ENCODE results near the gene MVB12B. TPM values are rescaled to one million over a fixed set of nuclear protein-coding genes. Genes with fewer than 3 reads are reported as not detected.

Gene MVB12B
- total RNA-seq, 4 donors from 2014 or later = 15.7 to 27.3 (median 22.7) TPM

DNA sequence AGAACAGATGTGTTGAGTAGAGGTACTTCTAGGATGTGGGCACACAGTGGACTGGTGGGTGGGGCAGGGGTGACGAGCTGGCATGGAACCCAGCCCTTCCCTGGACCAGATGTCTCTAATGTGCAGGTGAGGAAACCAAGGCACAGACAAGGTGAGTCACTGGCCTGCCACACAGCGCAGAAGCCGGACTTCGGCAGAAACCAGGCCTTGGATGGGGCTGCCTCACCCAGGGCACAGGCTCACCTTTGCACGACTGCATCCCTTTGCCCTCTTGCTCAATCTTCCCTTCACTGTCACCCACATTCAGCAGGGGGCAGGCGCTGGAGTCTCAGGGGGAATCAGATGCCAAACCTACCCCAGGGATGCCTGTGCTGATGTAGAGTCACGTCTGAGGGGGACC lies 221.7 kb downstream of the MVB12B start:
- DNase-seq = no peak

DNA sequence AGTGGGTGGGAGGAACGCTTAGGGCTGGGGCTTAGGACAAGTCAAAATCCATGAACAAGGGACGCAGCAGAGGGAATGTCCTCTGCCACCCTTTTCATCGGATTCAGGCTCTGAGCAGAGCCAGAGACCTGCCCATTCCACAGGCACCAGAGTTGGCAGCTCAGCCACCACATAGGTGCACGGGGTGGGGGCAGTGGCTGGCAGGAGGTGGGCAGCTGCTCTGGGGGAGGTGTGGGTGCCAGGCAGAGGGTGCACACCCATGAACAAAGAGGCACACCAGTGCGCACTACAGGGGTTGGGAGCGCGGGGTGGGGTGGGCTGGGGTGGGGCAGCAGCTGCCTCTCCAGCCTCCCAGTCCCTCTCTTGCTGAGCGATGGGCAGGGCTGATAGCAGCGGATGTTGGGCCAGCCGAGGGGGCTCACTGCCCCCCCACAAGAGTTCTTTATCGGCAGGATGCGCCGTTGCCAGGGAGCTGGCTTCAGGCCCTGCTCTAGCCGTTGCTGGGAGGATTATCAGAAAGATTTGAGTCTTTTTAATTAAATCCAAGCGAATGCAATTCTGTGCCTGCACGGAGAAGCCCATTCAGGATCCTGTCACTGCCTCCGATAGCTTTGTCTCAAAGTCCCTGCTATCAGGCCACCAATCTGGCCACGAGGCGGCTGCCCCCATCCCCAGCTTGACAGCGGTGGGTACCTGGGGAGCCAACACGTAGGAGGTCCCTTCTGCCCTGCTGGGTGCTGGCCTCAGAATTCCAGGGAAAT lies 222.8 kb downstream of the MVB12B start:
- Histone ChIP-seq H3K4me3 (no peak overlapping the region), H3K9me3 (no peaks in the 10 kb centered on the region), H3K27me3 (no peaks in the 10 kb centered on the region), H3K36me3 (no peaks in the 10 kb centered on the region), H3K4me1 (no peaks in the 10 kb centered on the region), H3K27ac (no peak overlapping the region)
- WGBS, 2 donors (ENCODE audit: low coverage in 1 of 2) = 40 to 65% methylated on average over 1 to 21 of the region's 21 CpGs
- no peak for TF ChIP-seq EP300 (IDR thresholded peaks at IDR 0.05; ENCODE audit: low read depth)
- TF ChIP-seq, protein P1, sequence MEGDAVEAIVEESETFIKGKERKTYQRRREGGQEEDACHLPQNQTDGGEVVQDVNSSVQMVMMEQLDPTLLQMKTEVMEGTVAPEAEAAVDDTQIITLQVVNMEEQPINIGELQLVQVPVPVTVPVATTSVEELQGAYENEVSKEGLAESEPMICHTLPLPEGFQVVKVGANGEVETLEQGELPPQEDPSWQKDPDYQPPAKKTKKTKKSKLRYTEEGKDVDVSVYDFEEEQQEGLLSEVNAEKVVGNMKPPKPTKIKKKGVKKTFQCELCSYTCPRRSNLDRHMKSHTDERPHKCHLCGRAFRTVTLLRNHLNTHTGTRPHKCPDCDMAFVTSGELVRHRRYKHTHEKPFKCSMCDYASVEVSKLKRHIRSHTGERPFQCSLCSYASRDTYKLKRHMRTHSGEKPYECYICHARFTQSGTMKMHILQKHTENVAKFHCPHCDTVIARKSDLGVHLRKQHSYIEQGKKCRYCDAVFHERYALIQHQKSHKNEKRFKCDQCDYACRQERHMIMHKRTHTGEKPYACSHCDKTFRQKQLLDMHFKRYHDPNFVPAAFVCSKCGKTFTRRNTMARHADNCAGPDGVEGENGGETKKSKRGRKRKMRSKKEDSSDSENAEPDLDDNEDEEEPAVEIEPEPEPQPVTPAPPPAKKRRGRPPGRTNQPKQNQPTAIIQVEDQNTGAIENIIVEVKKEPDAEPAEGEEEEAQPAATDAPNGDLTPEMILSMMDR (IDR thresholded peaks at IDR 0.05) = no peak
- TF ChIP-seq POLR2A (IDR thresholded peaks at IDR 0.05) = no peak
- TF ChIP-seq POLR2AphosphoS5 (IDR thresholded peaks at IDR 0.05) = no peak
- in situ Hi-C loops (cut with MboI; ENCODE audit: low pct_ligation_motif_present in 1 of 4, low pct_unique_long_range_greater_than_20kb in 1 of 4, low sequenced_read_pairs in 3 of 4) = loop anchor here in 3 of 4 donors (10.0 kb wide), 2 partner anchors 45 to 55 kb away; no protein-coding TSS in a partner anchor
- no peak for DNase-seq
- intact Hi-C loops (cut with DNase I; ENCODE audit: low total_unique reads) = no loop called here

More for the DNA sequence above, 221.7 kb downstream of the MVB12B start:
- no peak overlapping the region for H3K4me3 ChIP-seq
- no peaks in the 10 kb centered on the region for H3K27me3 ChIP-seq
- H3K4me1 ChIP-seq = no peaks in the 10 kb centered on the region
- intact Hi-C loops (cut with DNase I; ENCODE audit: low total_unique reads) (no loop called here), in situ Hi-C loops (cut with MboI; ENCODE audit: low pct_ligation_motif_present in 1 of 4, low pct_unique_long_range_greater_than_20kb in 1 of 4, low sequenced_read_pairs in 3 of 4) (no loop called here)
- no peaks in the 10 kb centered on the region for H3K36me3 ChIP-seq
- H3K9me3 ChIP-seq = no peaks in the 10 kb centered on the region
- no peak overlapping the region for H3K27ac ChIP-seq
- no peak for TF ChIP-seq EP300 (IDR thresholded peaks at IDR 0.05; ENCODE audit: low read depth)
- TF ChIP-seq POLR2A (IDR thresholded peaks at IDR 0.05) = no peak
- TF ChIP-seq POLR2AphosphoS5 (IDR thresholded peaks at IDR 0.05) = no peak
- TF ChIP-seq, protein P1 (IDR thresholded peaks at IDR 0.05) = no peak
- WGBS, 2 donors (ENCODE audit: low coverage in 1 of 2) = 75% methylated on average over 7 of the region's 7 CpGs; no CpG with 5 or more reads in 1 of the 2 donors

DNA sequence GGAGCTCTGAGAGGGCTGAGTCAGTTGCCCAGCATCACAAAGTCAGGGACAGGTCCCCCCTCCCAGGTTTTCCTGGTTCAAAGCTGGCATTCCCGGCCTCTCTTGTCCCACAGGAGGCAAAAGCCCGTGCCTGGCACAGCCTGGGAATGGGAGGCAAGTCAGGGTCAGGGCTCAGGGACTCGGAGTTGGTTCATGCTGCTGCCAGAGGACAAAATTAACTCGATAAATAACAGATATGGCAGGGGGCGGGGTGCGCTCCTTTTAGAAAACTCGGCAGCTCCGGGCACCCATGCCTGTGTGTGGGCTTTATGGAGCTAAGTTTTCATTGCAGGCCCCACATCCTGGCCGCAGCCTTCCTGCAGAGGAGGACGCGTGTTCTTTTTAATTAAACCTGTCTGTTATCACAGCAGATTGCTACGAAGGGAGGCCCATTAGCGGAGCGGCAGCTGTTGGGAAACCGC lies 224.3 kb downstream of the MVB12B start:
- no peak overlapping the region for H3K27ac ChIP-seq
- no peaks in the 10 kb centered on the region for H3K9me3 ChIP-seq
- no peaks in the 10 kb centered on the region for H3K36me3 ChIP-seq
- no peak overlapping the region for H3K4me3 ChIP-seq
- no peaks in the 10 kb centered on the region for H3K4me1 ChIP-seq
- no peak for DNase-seq
- 80% methylated on average over 15 of the region's 15 CpGs; no CpG with 5 or more reads in 1 of the 2 donors for WGBS, 2 donors (ENCODE audit: low coverage in 1 of 2)
- intact Hi-C loops (cut with DNase I; ENCODE audit: low total_unique reads) = no loop called here
- no peak for TF ChIP-seq POLR2A (IDR thresholded peaks at IDR 0.05)
- TF ChIP-seq, protein P1 (IDR thresholded peaks at IDR 0.05) = no peak
- TF ChIP-seq EP300 (IDR thresholded peaks at IDR 0.05; ENCODE audit: low read depth) = no peak
- TF ChIP-seq POLR2AphosphoS5 (IDR thresholded peaks at IDR 0.05) = no peak
- in situ Hi-C loops (cut with MboI; ENCODE audit: low pct_ligation_motif_present in 1 of 4, low pct_unique_long_range_greater_than_20kb in 1 of 4, low sequenced_read_pairs in 3 of 4) = loop anchor here in 3 of 4 donors (10.0 kb wide), 2 partner anchors 46 to 56 kb away; no protein-coding TSS in a partner anchor
- H3K27me3 ChIP-seq = no peaks in the 10 kb centered on the region

DNA sequence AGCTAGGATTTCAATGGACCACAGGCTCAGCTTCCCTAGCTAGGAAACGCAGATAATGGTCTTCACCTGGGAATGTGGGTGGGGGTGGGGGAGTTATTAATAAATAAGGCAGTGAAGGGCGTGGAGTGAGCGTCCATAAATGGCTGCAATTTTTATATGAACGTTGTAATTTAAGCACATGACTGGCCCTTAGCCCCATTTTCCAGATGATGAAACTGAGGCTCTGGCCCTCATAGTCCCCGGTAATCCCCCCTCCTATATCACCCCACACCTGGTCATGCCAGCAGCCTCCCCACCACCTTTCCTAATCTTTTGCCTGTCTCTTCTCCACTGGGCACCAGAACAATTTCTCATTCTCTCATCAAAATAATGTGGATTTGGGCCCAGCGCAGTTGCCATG lies 225.2 kb downstream of the MVB12B start:
- H3K4me3 ChIP-seq = no peak overlapping the region
- no peaks in the 10 kb centered on the region for H3K4me1 ChIP-seq
- WGBS, 2 donors (ENCODE audit: low coverage in 1 of 2) = 73 to 90% methylated on average over 3 to 6 of the region's 6 CpGs
- no peak overlapping the region for H3K27ac ChIP-seq
- in situ Hi-C loops (cut with MboI; ENCODE audit: low pct_ligation_motif_present in 1 of 4, low pct_unique_long_range_greater_than_20kb in 1 of 4, low sequenced_read_pairs in 3 of 4) (loop anchor here in 3 of 4 donors (10.0 kb wide), 2 partner anchors 47 to 57 kb away; no protein-coding TSS in a partner anchor), intact Hi-C loops (cut with DNase I; ENCODE audit: low total_unique reads) (no loop called here)
- H3K9me3 ChIP-seq = no peaks in the 10 kb centered on the region
- TF ChIP-seq POLR2A (IDR thresholded peaks at IDR 0.05) (no peak), EP300 (IDR thresholded peaks at IDR 0.05; ENCODE audit: low read depth) (no peak), POLR2AphosphoS5 (IDR thresholded peaks at IDR 0.05) (no peak)
- TF ChIP-seq, protein P1 (IDR thresholded peaks at IDR 0.05) = no peak
- H3K27me3 ChIP-seq = no peaks in the 10 kb centered on the region
- no peak for DNase-seq
- no peaks in the 10 kb centered on the region for H3K36me3 ChIP-seq
